Effector CD8-positive, alpha-beta T cell (primary cell): ENCODE results near the gene LIMK2.
"Not testable (repeated sequence)": the region's sequence is repeated elsewhere in the genome, so short reads cannot be mapped to it uniquely, and the experiment has no call there.

Experiments used
- DNase-seq: peaks from one replicate; lab custom pipeline; 2025; lab: John Stamatoyannopoulos, UW

LIMK2 gene

GRCh38 chr22:31290494-31291471 lies 78.7 kb downstream of the LIMK2 start:
- peak; percentile 93 for DNase-seq

- no peak for DNase-seq
Measured at GRCh38 chr22:31291481-31292235, 79.6 kb downstream of the LIMK2 start.

- peak; percentile 74 for DNase-seq
Measured at GRCh38 chr22:31292236-31292989, 80.3 kb downstream of the LIMK2 start, which contains the start of gene PIK3IP1. Gene PIK3IP1, minus strand, starts transcription at chr22:31292488. Its CDS starts 144 bp downstream, at chr22:31292344.

- DNase-seq: no peak
Measured at GRCh38 chr22:31295360-31295759, 83.3 kb downstream of the LIMK2 start.

- DNase-seq: no peak
Measured at GRCh38 chr22:31295831-31296657, 83.9 kb downstream of the LIMK2 start.

GRCh38 chr22:31300896-31301295 lies 88.8 kb downstream of the LIMK2 start:
- no peak for DNase-seq

GRCh38 chr22:31302006-31302405 lies 89.9 kb downstream of the LIMK2 start:
- no peak for DNase-seq

GRCh38 chr22:31302537-31302936 lies 90.4 kb downstream of the LIMK2 start:
- no peak for DNase-seq

GRCh38 chr22:31305194-31305593 lies 93.1 kb downstream of the LIMK2 start:
- no peak for DNase-seq

GRCh38 chr22:31308181-31308580 lies 96.1 kb downstream of the LIMK2 start:
- no peak for DNase-seq

GRCh38 chr22:31313366-31314147 lies 101.5 kb downstream of the LIMK2 start:
- DNase-seq: peak; percentile 48

- not testable (repeated sequence) for DNase-seq
Measured at GRCh38 chr22:31314220-31314619, 102.1 kb downstream of the LIMK2 start.

GRCh38 chr22:31321421-31321820 lies 109.3 kb downstream of the LIMK2 start:
- no peak for DNase-seq

GRCh38 chr22:31323578-31324550 lies 111.8 kb downstream of the LIMK2 start:
- DNase-seq: no peak

- no peak for DNase-seq
Measured at GRCh38 chr22:31326877-31327276, 114.8 kb downstream of the LIMK2 start.

- no peak for DNase-seq
Measured at GRCh38 chr22:31327806-31328543, 115.9 kb downstream of the LIMK2 start.

- DNase-seq: no peak
Measured at GRCh38 chr22:31328544-31328960, 116.5 kb downstream of the LIMK2 start.

GRCh38 chr22:31329029-31329428 lies 116.9 kb downstream of the LIMK2 start:
- no peak for DNase-seq
